Left lung (tissue), 10 donors: ENCODE results near the gene TES. TPM values are rescaled to one million over a fixed set of nuclear protein-coding genes. Genes with fewer than 3 reads are reported as not detected.

Experiments
- ATAC-seq: fragments of 200-7000 bp; cut with Tn5 transposase; one replicate; pipeline ENCODE4 v1.9.1; 2020; ENCODE audit warnings: moderate library complexity
- DNase-seq, 4 donors: peaks; one replicate each; pipeline ENCODE4 v3.0.0-alpha.2; 2013 to 2020
- H3K27ac ChIP-seq, 2 donors: fragments of 200-600 bp; sonication (generic) in 1 of 2; one replicate each; pipeline versions ENCODE4 v1.5.0 to v1.8.0; 2020 to 2021
- H3K27me3 ChIP-seq, 2 donors: fragments of 200-600 bp; sonication (generic) in 1 of 2; one replicate each; pipeline versions ENCODE4 v1.5.0 to v1.8.0; 2020 to 2021
- H3K36me3 ChIP-seq, 2 donors: fragments of 200-600 bp; sonication (generic) in 1 of 2; one replicate each; pipeline versions ENCODE4 v1.5.0 to v1.8.0; 2020 to 2021
- H3K4me1 ChIP-seq, 2 donors: fragments of 200-600 bp; one replicate each; pipeline ENCODE4 v1.8.0; 2021
- H3K4me3 ChIP-seq, 2 donors: fragments of 200-600 bp; sonication (generic) in 1 of 2; one replicate each; pipeline versions ENCODE4 v1.5.0 to v1.8.0; 2020 to 2021; ENCODE audit warnings: mild to moderate bottlenecking in 1 of 2
- H3K9me3 ChIP-seq, 2 donors: fragments of 200-600 bp; sonication (generic) in 1 of 2; one replicate each; pipeline versions ENCODE4 v1.5.0 to v1.8.0; 2020 to 2021
- CTCF ChIP-seq, 2 donors: fragments of 200-600 bp; sonication (generic) in 1 of 2; IDR thresholded peaks; one replicate each; pipeline versions ENCODE4 v1.5.0 to v1.8.0; 2021; ENCODE audit warnings: antibody characterized with exemption in 2 of 2
- intact Hi-C, 2 donors: fragments of 100-400 bp; cut with DNase I; formaldehyde crosslinking; loops; one replicate each; pipeline versions ENCODE4 v1.11.2 to v1.14.2; 2022
- polyA plus RNA-seq, 6 donors: library from polyadenylated mRNA; unstranded; fragments of 120-200 nt; gene quantifications; one replicate each; pipeline ENCODE4 v1.2.1, GENCODE V29; 2013; ENCODE audit not compliant: insufficient read length in 6 of 6
- total RNA-seq, 2 donors: library from RNA; stranded (reverse); fragmentation: NEBNext Ultra II Directional; extraction: Animal tissue kit (Norgen Biotek cat#: 25700); gene quantifications; one replicate each; pipeline ENCODE4 v1.2.1, GENCODE V29; 2021
- donor health status: DM: no; HTN: yes; CAD: no.
- donor health status: DM: no; HTN: no; CAD: no.

Gene TES
- total and polyA plus RNA-seq, 8 donors: 56.6 to 113 (median 66.5) TPM

GRCh38 chr7:116218747-116219146 is 8.4 kb downstream of the TES start:
- no peak for TF ChIP-seq CTCF (IDR thresholded peaks at IDR 0.05)
- intact Hi-C loops: no loop called here
- H3K36me3 ChIP-seq: no peaks in the 10 kb centered on the region
- no peaks in the 10 kb centered on the region for H3K27me3 ChIP-seq
- DNase-seq (no peak), ATAC-seq (no peak)
- peaks cover 23 to 61% of the 10 kb centered on the region in 2 donors for H3K4me1 ChIP-seq
- H3K9me3 ChIP-seq: no peaks in the 10 kb centered on the region
- H3K4me3 ChIP-seq: no peak overlapping the region
- H3K27ac ChIP-seq: no peak overlapping the region

GRCh38 chr7:116219288-116219687 is 8.9 kb downstream of the TES start:
- H3K9me3 ChIP-seq: no peaks in the 10 kb centered on the region
- DNase-seq (no peak), ATAC-seq (no peak)
- H3K36me3 ChIP-seq: no peaks in the 10 kb centered on the region
- no peaks in the 10 kb centered on the region for H3K27me3 ChIP-seq
- H3K4me3 ChIP-seq: no peak overlapping the region
- TF ChIP-seq CTCF (IDR thresholded peaks at IDR 0.05): no peak
- peaks cover 19 to 55% of the 10 kb centered on the region in 2 donors for H3K4me1 ChIP-seq
- intact Hi-C loops: no loop called here
- H3K27ac ChIP-seq: no peak overlapping the region

- intact Hi-C loops: no loop called here
- Histone ChIP-seq H3K9me3 (no peaks in the 10 kb centered on the region), H3K36me3 (no peaks in the 10 kb centered on the region), H3K27me3 (no peaks in the 10 kb centered on the region), H3K27ac (no peak overlapping the region), H3K4me1 (peaks cover 17 to 50% of the 10 kb centered on the region in 2 donors), H3K4me3 (no peak overlapping the region)
- TF ChIP-seq CTCF (IDR thresholded peaks at IDR 0.05): no peak
- DNase-seq (no peak), ATAC-seq (no peak)
Observed at GRCh38 chr7:116219834-116220233, 9.5 kb downstream of the TES start.

- Histone ChIP-seq H3K4me3 (no peak overlapping the region), H3K9me3 (no peaks in the 10 kb centered on the region), H3K36me3 (no peaks in the 10 kb centered on the region), H3K4me1 (peaks cover 11 to 33% of the 10 kb centered on the region in 2 donors), H3K27me3 (no peaks in the 10 kb centered on the region), H3K27ac (no peak overlapping the region)
- intact Hi-C loops: no loop called here
- DNase-seq: no peak
- no peak for ATAC-seq
- no peak for TF ChIP-seq CTCF (IDR thresholded peaks at IDR 0.05)
Observed at GRCh38 chr7:116222501-116222900, 12.2 kb downstream of the TES start.

- TF ChIP-seq CTCF (IDR thresholded peaks at IDR 0.05): no peak
- H3K27ac ChIP-seq: no peak overlapping the region
- peaks cover under 1 to 31% of the 10 kb centered on the region in 2 donors for H3K4me1 ChIP-seq
- DNase-seq (no peak), ATAC-seq (no peak)
- H3K27me3 ChIP-seq: no peaks in the 10 kb centered on the region
- no peak overlapping the region for H3K4me3 ChIP-seq
- intact Hi-C loops: no loop called here
- no peaks in the 10 kb centered on the region for H3K9me3 ChIP-seq
- H3K36me3 ChIP-seq: no peaks in the 10 kb centered on the region
Observed at GRCh38 chr7:116223588-116223987, 13.2 kb downstream of the TES start.
